HCEC 1CT (cell line): ENCODE results near the gene MTA3.
"Not testable (repeated sequence)": the region's sequence is repeated elsewhere in the genome, so short reads cannot be mapped to it uniquely, and the experiment has no call there.

ENCODE experiments used
- DNase-seq: peaks from one replicate; pipeline ENCODE4 v3.0.0-alpha.2; 2017

MTA3 gene

DNA sequence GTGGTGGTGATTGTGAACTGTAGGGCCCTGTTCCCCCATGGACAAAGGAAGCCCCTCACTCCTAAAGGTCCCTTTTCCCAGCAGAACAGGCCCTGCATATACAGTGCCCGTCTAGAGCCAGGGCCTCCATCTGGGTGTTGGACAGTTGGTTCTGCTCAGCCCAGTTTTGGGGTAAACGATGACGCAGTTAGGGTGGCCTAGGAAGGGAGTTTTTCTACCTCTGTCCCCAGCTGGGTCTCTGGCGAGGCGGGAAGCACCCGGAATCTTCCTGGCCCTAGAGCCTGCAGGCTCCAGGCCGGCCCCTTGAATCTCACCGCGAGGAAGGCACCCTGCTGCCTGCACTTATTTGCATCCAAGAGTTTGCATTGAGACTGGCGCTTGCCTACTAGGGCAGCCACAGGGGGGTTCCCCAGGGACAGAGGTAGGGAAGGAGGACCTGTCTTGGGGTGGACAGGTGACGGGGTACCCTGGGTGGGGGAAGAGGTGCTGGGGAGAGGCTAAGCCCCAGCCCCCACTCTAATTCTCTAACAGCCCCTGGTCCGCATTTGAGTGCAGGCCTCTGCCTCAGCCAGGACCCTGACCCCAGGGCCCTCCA lies 529 bp upstream of the MTA3 start:
- peak; percentile 20 for DNase-seq

- peak; percentile 22 for DNase-seq
These were observed 782 bp downstream of the MTA3 start for GRCh38 chr2:42569116-42569711.

DNA sequence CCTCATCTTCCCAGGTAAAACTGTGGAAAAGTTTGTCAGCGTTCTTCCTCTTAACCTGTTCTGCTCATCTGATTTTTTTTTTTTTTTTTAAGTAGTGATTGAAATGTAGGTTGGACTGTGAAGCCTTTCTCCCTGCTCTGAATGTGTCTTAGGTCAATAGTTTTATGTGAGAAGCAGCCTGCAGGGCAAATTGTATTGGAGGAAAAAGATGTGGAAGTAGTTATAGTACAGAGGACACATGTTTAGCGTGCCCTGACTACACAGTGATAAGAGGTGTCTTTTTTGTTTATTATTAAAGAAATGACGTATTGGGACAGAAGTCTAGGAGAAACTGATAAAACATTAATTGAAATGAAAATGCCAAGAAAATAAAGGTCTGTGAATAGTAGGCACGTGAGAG lies 1.5 kb downstream of the MTA3 start:
- DNase-seq, result no peak

- no peak for DNase-seq
These were observed 4.1 kb downstream of the MTA3 start for GRCh38 chr2:42572297-42573081.

GRCh38 chr2:42573256-42573655 lies 4.8 kb downstream of the MTA3 start:
- no peak for DNase-seq

- no peak for DNase-seq
These were observed 7.1 kb downstream of the MTA3 start for GRCh38 chr2:42575458-42576064.

GRCh38 chr2:42578621-42579020 lies 10.2 kb downstream of the MTA3 start:
- DNase-seq, result no peak

DNA sequence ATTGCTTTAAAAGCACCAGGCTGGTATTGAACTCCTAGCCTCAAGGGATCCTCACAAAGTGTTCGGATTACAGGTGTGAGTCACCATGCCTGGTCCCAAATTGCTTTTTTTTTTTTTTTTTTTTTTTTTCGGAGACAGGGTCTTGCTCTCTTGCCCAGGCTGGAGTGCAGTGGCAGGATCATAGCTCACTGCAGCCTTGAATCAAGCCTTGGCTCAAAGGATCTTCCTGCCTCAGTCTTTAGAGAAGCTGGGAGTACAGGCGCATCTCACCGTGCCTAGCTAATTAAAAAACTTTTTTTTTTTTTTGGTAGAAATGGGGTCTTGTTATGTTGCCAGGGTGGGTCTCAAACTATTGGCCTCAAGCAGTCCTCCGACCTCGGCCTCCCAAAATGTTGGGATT lies 12.8 kb downstream of the MTA3 start:
- DNase-seq, result no peak

GRCh38 chr2:42584628-42585027 lies 16.2 kb downstream of the MTA3 start:
- not testable (repeated sequence) for DNase-seq

- DNase-seq, result no peak
These were observed 17.3 kb downstream of the MTA3 start for GRCh38 chr2:42585779-42586178.

DNA sequence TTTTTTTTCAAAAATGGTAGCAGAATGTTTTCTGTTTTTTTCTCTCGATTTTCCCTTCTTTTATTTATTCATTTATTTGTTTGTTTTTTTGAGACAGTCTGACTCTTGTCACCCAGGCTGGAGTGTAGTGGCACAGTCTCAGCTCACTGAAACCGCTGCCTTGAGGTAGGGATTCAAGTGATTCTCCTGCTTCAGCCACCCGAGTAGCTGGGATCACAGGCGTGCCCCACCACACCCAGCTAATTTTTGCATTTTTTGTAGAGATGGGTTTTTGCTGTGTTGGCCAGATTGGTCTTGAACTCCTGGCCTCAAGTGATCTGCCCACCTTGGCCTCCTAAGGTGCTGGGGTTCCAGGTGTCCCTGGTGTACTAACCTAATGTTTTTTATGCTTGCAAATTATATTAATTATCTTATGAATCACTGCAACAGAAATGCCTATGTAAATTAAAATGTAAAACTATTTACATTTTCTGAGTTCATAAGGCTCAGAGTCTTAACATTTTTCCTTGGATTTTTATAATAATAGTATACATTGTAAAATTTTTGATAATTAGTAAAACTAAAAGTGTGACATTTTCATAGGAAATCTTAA lies 19.2 kb downstream of the MTA3 start:
- no peak for DNase-seq

DNA sequence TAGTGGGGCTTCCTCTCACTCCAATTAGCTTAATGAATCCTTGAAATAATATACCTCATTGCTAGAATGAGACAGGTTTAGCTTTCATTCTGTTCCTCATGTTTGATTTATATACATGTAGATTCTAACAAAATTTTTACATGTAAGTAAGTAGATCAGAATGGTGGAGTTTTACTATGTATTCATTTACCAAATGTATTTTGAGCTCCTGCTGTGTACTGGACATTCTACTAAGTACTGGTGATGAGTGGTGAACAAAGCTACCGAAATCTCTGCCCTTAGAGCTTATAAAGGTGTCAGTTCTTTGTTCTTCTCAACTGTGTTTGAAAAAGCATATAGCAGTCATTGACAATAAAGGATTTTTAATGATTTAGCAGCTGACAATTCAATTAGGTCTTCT lies 19.7 kb downstream of the MTA3 start:
- DNase-seq, result no peak

GRCh38 chr2:42590176-42590575 lies 21.7 kb downstream of the MTA3 start:
- DNase-seq, result no peak

DNA sequence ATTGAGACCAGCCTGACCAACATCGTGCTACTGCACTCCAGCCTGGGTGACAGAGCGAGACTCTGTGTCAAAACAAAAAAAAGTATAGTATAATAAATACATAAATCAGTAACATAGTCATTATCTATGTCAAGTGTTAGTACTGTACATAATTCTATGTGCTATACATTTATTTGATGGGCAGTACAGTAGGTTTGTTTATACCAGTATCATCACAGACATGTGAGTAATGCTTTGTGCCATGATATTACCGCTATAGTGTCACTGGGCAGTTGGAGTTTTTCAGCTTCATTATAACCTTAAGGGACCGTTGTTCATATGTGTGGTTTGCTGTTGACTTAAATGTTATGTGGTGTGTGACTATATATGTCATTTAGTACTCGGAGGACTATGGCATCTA lies 24.9 kb downstream of the MTA3 start:
- no peak for DNase-seq

GRCh38 chr2:42598656-42599055 lies 30.2 kb downstream of the MTA3 start:
- no peak for DNase-seq

DNA sequence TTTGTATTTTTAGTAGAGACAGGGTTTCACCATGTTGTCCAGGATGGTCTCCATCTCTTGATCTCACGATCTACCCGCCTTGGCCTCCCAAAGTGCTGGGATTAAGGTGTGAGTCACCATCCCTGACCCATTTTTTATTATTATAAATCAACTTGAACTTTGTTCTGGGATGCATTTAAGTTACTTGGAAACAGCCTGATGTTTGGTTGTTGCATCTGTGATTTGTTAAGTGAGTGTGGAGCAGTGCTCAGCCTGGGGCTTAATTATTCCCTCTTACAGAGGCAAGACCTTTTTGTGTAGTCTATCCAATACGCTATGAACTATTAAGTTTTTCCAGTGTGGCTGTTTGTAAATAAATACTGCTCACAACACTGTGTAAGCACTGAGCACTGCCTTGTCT lies 32.6 kb downstream of the MTA3 start:
- peak; percentile 3 for DNase-seq

DNA sequence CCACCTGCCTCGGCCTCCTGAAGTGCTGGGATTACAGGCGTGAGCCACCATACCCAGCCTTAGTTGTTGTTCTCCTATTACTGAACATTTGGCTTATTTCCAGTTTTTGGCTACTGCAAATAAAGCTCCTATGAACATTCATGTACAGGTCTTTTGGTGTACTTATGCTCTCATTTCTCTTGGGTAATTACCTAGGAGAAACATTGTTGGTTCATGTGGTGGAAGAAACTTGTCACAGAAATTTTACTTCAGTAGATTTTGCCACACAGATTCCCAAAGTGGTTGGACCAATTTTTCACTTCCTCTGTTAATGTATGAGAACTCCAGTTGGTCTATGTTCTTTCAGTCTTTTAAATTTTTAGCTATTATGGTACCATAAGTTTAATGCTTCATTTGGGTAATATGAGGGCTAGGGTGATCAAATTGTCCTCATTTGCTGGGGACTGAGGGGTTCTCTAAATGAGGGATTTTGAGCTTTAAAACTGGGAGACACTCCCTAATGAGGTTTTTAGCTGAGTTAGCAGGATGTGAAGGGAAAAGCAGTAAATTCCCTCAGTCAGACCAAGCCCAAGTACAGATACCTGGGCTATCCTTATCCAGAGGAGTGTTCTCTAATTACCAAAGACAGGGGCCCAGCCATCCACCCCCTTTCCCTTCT lies 33.9 kb downstream of the MTA3 start:
- no peak for DNase-seq

GRCh38 chr2:42602876-42603219 lies 34.4 kb downstream of the MTA3 start:
- no peak for DNase-seq

GRCh38 chr2:42604341-42604867 lies 36.0 kb downstream of the MTA3 start:
- DNase-seq, result not testable (repeated sequence)

- DNase-seq, result not testable (repeated sequence)
These were observed 37.7 kb downstream of the MTA3 start for GRCh38 chr2:42606166-42606565.

GRCh38 chr2:42607101-42607637 lies 38.7 kb downstream of the MTA3 start:
- no peak for DNase-seq

DNA sequence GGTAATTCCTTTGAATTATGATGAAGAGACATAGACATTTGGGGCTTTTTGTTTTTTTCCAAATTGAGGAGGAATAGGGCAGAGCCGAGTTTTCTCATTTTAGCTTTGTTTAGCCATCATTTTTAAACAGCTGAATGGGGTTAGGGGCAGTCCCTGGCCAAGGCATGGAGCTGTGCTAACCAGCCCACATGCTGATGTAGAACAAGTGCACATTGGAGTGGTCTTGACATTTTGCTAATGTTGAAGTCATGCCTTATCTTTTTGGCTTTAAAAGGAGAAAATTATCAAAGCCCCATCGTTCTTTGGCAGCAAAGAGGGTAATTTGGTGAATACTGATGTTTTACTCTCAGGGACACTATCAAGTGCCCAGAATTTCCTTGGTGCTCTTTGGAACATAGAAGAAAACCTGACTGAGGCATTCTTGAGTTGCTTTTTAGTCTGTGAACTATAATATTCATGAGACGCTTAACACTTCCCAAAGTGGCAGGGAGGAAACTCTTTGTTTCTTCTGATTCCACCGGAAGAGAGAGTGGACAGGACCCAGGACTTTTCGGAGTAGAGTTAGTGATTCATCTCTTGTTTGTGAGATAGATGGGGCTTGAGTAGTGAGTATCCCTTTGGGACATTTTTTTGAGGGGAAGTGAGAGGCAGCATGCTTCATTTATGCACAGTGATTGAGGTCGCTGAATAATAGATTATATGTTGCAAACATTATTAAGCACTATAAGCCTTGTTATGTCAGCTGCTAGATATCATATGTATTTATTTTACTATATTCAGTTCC lies 45.0 kb downstream of the MTA3 start:
- no peak for DNase-seq
